ENCODE data around the gene ZNF212.

GRCh38 chr7:149261829-149262617, 22.6 kb downstream of the ZNF212 start, which contains the start of gene ZNF783:
- TF ChIP-seq SRSF9 (IDR thresholded peaks at IDR 0.05; ENCODE audit: borderline replicate concordance, low read depth, low read length) (no peak), HOMEZ (CRISPR knock-in tag; IDR thresholded peaks at IDR 0.05) (no peak), TAF1 (IDR thresholded peaks at IDR 0.05; ENCODE audit: control insufficient read depth, extremely low read depth, insufficient read depth, low read length, severe bottlenecking) (no peak), EZH2 (IDR thresholded peaks at IDR 0.05; ENCODE audit: borderline replicate concordance, low read depth, low read length) (no peak), ZNF212 (CRISPR knock-in tag; IDR thresholded peaks at IDR 0.05) (no peak), SIN3A (IDR thresholded peaks at IDR 0.05; ENCODE audit: borderline replicate concordance in 2 of 2, control insufficient read depth in 1 of 2, low read depth in 2 of 2, low read length in 2 of 2) (peak; percentile 57 to 89; a peak in 3 of 4 replicates), NONO (IDR thresholded peaks at IDR 0.05; ENCODE audit: low read depth in 2 of 2, low read length in 1 of 2) (peak in 1 of 2 experiments; percentile 29; a peak in 1 of 4 replicates), RAD21 (CRISPR knock-in tag; conservative IDR thresholded peaks at IDR 0.05 in 1 of 2, IDR thresholded peaks at IDR 0.05 in 1 of 2) (peak; percentile 28 to 40; a peak in 3 of 4 replicates)

All from K562 (cell line).